ENCODE measurements around the gene CAPN6.

The CAPN6 gene

DNA sequence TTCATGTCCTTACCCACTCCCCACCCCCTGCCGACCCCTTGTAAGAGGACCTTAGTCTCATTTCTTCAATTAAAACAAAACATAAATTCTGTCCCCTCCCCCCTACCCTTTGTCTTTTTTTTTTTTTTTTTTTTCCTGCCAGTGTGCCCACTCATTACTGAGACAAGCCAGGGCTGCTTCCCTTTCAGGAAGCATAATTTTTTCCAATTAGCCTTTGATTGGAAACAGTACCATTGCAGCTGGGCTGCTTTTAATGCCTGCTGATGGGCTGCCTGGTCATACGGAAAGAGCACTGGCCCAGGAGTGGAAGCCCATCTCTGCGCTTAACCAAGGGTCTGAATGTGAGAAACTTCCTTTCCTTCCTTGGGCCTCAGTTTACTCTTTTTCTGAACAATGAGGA lies 18.6 kb upstream of the CAPN6 start:
- TF ChIP-seq, protein P1, sequence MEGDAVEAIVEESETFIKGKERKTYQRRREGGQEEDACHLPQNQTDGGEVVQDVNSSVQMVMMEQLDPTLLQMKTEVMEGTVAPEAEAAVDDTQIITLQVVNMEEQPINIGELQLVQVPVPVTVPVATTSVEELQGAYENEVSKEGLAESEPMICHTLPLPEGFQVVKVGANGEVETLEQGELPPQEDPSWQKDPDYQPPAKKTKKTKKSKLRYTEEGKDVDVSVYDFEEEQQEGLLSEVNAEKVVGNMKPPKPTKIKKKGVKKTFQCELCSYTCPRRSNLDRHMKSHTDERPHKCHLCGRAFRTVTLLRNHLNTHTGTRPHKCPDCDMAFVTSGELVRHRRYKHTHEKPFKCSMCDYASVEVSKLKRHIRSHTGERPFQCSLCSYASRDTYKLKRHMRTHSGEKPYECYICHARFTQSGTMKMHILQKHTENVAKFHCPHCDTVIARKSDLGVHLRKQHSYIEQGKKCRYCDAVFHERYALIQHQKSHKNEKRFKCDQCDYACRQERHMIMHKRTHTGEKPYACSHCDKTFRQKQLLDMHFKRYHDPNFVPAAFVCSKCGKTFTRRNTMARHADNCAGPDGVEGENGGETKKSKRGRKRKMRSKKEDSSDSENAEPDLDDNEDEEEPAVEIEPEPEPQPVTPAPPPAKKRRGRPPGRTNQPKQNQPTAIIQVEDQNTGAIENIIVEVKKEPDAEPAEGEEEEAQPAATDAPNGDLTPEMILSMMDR (IDR thresholded peaks at IDR 0.05; ENCODE audit: control extremely low read depth, extremely low read depth, low read depth, missing control alignments), result no peak
- no peak for DNase-seq (ENCODE audit: extremely low spot score)
- ChIA-PET POLR2A (no interaction called here), CTCF (no interaction called here)

- TF ChIP-seq, protein P1 (IDR thresholded peaks at IDR 0.05; ENCODE audit: control extremely low read depth, extremely low read depth, low read depth, missing control alignments), result no peak
- ChIA-PET CTCF (no interaction called here), POLR2A (no interaction called here)
- DNase-seq (ENCODE audit: extremely low spot score), result no peak
Observed at GRCh38 chrX:111284631-111285293, 14.5 kb upstream of the CAPN6 start.

GRCh38 chrX:111283446-111283845 lies 13.2 kb upstream of the CAPN6 start:
- POLR2A ChIA-PET, result no interaction called here
- CTCF ChIA-PET, result interaction anchor here (1.0 kb wide), 1 partner anchor 9 kb away, joined by 3 read pairs; no protein-coding TSS in a partner anchor
- TF ChIP-seq, protein P1 (IDR thresholded peaks at IDR 0.05; ENCODE audit: control extremely low read depth, extremely low read depth, low read depth, missing control alignments), result no peak
- no peak for DNase-seq (ENCODE audit: extremely low spot score)

DNA sequence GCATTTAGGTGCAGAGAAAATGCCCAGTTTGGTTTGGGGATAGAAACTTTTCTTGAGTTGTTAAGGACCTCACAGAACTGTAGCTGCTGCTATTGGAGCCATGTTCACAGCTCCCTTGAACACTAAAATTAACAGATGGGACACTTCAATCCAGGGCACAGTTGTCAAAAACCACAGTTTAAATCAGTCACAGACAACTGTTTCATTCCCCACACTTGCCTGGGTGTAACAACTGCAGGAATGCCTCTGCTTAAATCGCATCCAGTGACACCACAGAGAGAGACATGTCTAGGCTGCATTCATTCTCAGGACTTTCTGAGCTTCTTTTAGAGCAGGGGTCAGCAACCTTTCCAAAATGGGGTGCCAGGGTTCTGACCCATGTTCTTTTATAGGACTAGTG lies 12.7 kb upstream of the CAPN6 start:
- POLR2A ChIA-PET, result no interaction called here
- DNase-seq (ENCODE audit: extremely low spot score), result no peak
- TF ChIP-seq, protein P1 (IDR thresholded peaks at IDR 0.05; ENCODE audit: control extremely low read depth, extremely low read depth, low read depth, missing control alignments), result no peak
- CTCF ChIA-PET, result interaction anchor here (1.0 kb wide), 1 partner anchor 8 kb away, joined by 3 read pairs; no protein-coding TSS in a partner anchor

DNA sequence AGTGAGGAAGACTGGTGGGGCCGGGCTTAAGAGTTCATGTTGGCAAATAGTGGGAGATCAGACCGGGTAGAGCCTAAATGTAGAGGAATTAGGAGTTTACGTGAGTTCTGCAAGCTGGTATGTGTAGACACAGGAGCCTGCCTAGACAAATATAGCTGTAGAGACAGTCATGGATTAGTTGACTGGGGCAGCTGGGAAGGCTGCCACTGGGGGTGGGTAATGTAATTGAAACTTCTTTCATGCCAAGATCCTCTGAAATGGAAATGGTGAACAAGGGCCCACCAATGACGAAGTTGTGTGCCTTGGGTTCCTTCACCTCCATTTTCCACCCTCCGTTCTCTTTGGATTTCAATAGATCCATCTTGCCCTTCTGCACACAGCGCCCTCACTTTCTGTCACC lies 11.9 kb upstream of the CAPN6 start:
- no peak for DNase-seq (ENCODE audit: extremely low spot score)
- ChIA-PET POLR2A (no interaction called here), CTCF (interaction anchor here (1.2 kb wide), 1 partner anchor 11 kb away, joined by 3 read pairs; no protein-coding TSS in a partner anchor)
- TF ChIP-seq, protein P1 (IDR thresholded peaks at IDR 0.05; ENCODE audit: control extremely low read depth, extremely low read depth, low read depth, missing control alignments), result no peak

DNA sequence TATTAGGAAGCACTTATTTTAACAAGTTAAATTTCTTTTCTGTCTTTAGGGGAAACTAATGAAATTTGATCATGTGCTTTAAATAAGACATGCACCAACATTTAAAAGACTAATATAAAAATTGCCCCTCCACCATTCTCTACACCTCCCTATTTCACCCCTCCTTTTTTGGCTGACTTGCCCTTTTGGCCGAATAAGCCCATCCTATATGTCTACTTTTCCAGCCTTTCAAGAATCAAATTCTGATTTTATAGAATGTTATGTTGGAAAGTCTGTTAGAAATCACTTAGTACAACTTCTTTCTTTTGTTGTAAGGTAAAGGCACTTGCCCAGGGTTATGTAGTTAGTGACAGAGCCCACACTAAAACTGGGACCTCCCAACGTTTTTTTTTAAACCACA lies 1.8 kb downstream of the CAPN6 start:
- CTCF ChIA-PET, result no interaction called here
- DNase-seq (ENCODE audit: extremely low spot score), result no peak
- POLR2A ChIA-PET, result no interaction called here
- TF ChIP-seq, protein P1 (IDR thresholded peaks at IDR 0.05; ENCODE audit: control extremely low read depth, extremely low read depth, low read depth, missing control alignments), result no peak
